Measurements from ENCODE around the gene ZFC3H1. TPM values are rescaled to one million over a fixed set of nuclear protein-coding genes. Genes with fewer than 3 reads are reported as not detected.

Gene ZFC3H1
- 27.6 TPM for polyA plus RNA-seq (2013, experiment 1 of 2)
- polyA plus RNA-seq (2013, experiment 2 of 2), result 28.0 TPM

GRCh38 chr12:71663561-71664410, at the start of gene ZFC3H1, which contains the start of gene THAP2:
Gene ZFC3H1, minus strand, starts transcription at chr12:71663848. Its CDS starts 238 bp downstream, at chr12:71663610.
Gene THAP2, plus strand, starts transcription at chr12:71664301. Its CDS starts 209 bp downstream, at chr12:71664510.
- H3K9me3 ChIP-seq (replicated peaks in 1 of 2; ENCODE audit: control insufficient read depth in 2 of 2, insufficient read depth in 1 of 2, low read depth in 1 of 2, low read length in 2 of 2), result no peaks in the 10 kb centered on the region
- peak; percentile 97 for DNase-seq (ENCODE audit: low spot score)
- H2AK5ac ChIP-seq (ENCODE audit: low read depth, low read length), result peak within 1 kb of the TSS; percentile 88
- no peak within 1 kb of the TSS for H4K8ac ChIP-seq (ENCODE audit: low read depth, low read length)
- no CpG with 5 or more reads among the region's 57 CpGs for WGBS, 2 donors (ENCODE audit: extremely low coverage in 2 of 2, insufficient read length in 2 of 2, insufficient replicate concordance in 1 of 2)
- peak within 1 kb of the TSS; percentile 90 for H3K14ac ChIP-seq (ENCODE audit: low read length)
- peak within 1 kb of the TSS; percentile 92 for H3K9ac ChIP-seq (ENCODE audit: low read depth, low read length, poor library complexity)
- H3K36me3 ChIP-seq (replicated peaks in 1 of 2; ENCODE audit: control insufficient read depth in 2 of 2, insufficient read depth in 2 of 2, low read length in 2 of 2), result peaks cover 3 to 42% of the 10 kb centered on the region in 2 donors
- peak within 1 kb of the TSS; percentile 94 for H3K18ac ChIP-seq (ENCODE audit: low read length)
- H2BK15ac ChIP-seq (ENCODE audit: low read length), result no peak within 1 kb of the TSS
- peak within 1 kb of the TSS; percentile 80 for H3K23ac ChIP-seq (ENCODE audit: low read depth, low read length, poor library complexity)
- peak within 1 kb of the TSS; percentile 90 for H2BK5ac ChIP-seq (ENCODE audit: low read length)
- H2AFZ ChIP-seq (ENCODE audit: low read length), result peak within 1 kb of the TSS; percentile 93
- H3K27me3 ChIP-seq (ENCODE audit: control insufficient read depth in 3 of 3, insufficient read depth in 3 of 3, low read depth in 1 of 3, low read length in 3 of 3), result no peaks in the 10 kb centered on the region
- peak within 1 kb of the TSS; percentile 53 for H3K4me2 ChIP-seq (ENCODE audit: insufficient read depth, low read length, poor library complexity, severe bottlenecking)
- peak within 1 kb of the TSS; percentile 95 for H3K27ac ChIP-seq (replicated peaks; ENCODE audit: low read length)
- H3K4ac ChIP-seq (ENCODE audit: low read length), result peak within 1 kb of the TSS; percentile 84
- peaks cover 0 to 2% of the 10 kb centered on the region in 2 donors for H3K4me1 ChIP-seq (ENCODE audit: control insufficient read depth in 2 of 2, insufficient read depth in 1 of 2, low read depth in 1 of 2, low read length in 2 of 2)
- no peak within 1 kb of the TSS for H2BK12ac ChIP-seq (ENCODE audit: low read length)
- H4K91ac ChIP-seq (ENCODE audit: low read depth, low read length, poor library complexity), result no peak within 1 kb of the TSS
- H3K79me1 ChIP-seq (ENCODE audit: low read depth, low read length), result peaks cover 3% of the 10 kb centered on the region
- no peak within 1 kb of the TSS for H2BK120ac ChIP-seq (ENCODE audit: low read depth, low read length)
- peak within 1 kb of the TSS; percentile 88 to 95 for H3K4me3 ChIP-seq (ENCODE audit: low read length in 2 of 2)

- Histone ChIP-seq H2BK15ac (ENCODE audit: low read length) (no peak overlapping the region), H3K36me3 (replicated peaks in 1 of 2; ENCODE audit: control insufficient read depth in 2 of 2, insufficient read depth in 2 of 2, low read length in 2 of 2) (no peaks in the 10 kb centered on the region), H3K4ac (ENCODE audit: low read length) (no peak overlapping the region), H3K14ac (ENCODE audit: low read length) (no peak overlapping the region), H4K91ac (ENCODE audit: low read depth, low read length, poor library complexity) (no peak overlapping the region), H3K4me3 (ENCODE audit: low read length in 2 of 2) (no peak overlapping the region), H4K8ac (ENCODE audit: low read depth, low read length) (no peak overlapping the region), H3K79me1 (ENCODE audit: low read depth, low read length) (no peaks in the 10 kb centered on the region), H2AK5ac (ENCODE audit: low read depth, low read length) (no peak overlapping the region), H3K27me3 (ENCODE audit: control insufficient read depth in 3 of 3, insufficient read depth in 3 of 3, low read depth in 1 of 3, low read length in 3 of 3) (no peaks in the 10 kb centered on the region), H3K4me2 (ENCODE audit: insufficient read depth, low read length, poor library complexity, severe bottlenecking) (no peak overlapping the region), H2BK12ac (ENCODE audit: low read length) (no peak overlapping the region), H3K23ac (ENCODE audit: low read depth, low read length, poor library complexity) (no peak overlapping the region), H2BK120ac (ENCODE audit: low read depth, low read length) (no peak overlapping the region), H3K27ac (replicated peaks; ENCODE audit: low read length) (no peak overlapping the region), H3K18ac (ENCODE audit: low read length) (no peak overlapping the region), H3K4me1 (ENCODE audit: control insufficient read depth in 2 of 2, insufficient read depth in 1 of 2, low read depth in 1 of 2, low read length in 2 of 2) (no peaks in the 10 kb centered on the region), H2BK5ac (ENCODE audit: low read length) (no peak overlapping the region), H3K9me3 (replicated peaks in 1 of 2; ENCODE audit: control insufficient read depth in 2 of 2, insufficient read depth in 1 of 2, low read depth in 1 of 2, low read length in 2 of 2) (no peaks in the 10 kb centered on the region), H3K9ac (ENCODE audit: low read depth, low read length, poor library complexity) (no peak overlapping the region), H2AFZ (ENCODE audit: low read length) (no peak overlapping the region)
- no peak for DNase-seq (ENCODE audit: low spot score)
- WGBS, 2 donors (ENCODE audit: extremely low coverage in 2 of 2, insufficient read length in 2 of 2, insufficient replicate concordance in 1 of 2), result no CpG with 5 or more reads among the region's 7 CpGs
Measured at GRCh38 chr12:71710276-71711125, 46.9 kb upstream of the ZFC3H1 start.

GRCh38 chr12:71708658-71709057, 45.0 kb upstream of the ZFC3H1 start:
- Histone ChIP-seq H3K23ac (ENCODE audit: low read depth, low read length, poor library complexity) (no peak overlapping the region), H2AK5ac (ENCODE audit: low read depth, low read length) (no peak overlapping the region), H3K4ac (ENCODE audit: low read length) (no peak overlapping the region), H2AFZ (ENCODE audit: low read length) (no peak overlapping the region), H3K36me3 (replicated peaks in 1 of 2; ENCODE audit: control insufficient read depth in 2 of 2, insufficient read depth in 2 of 2, low read length in 2 of 2) (no peaks in the 10 kb centered on the region), H2BK5ac (ENCODE audit: low read length) (no peak overlapping the region), H3K14ac (ENCODE audit: low read length) (no peak overlapping the region), H3K79me1 (ENCODE audit: low read depth, low read length) (no peaks in the 10 kb centered on the region), H4K91ac (ENCODE audit: low read depth, low read length, poor library complexity) (no peak overlapping the region), H3K4me3 (ENCODE audit: low read length in 2 of 2) (no peak overlapping the region), H3K9me3 (replicated peaks in 1 of 2; ENCODE audit: control insufficient read depth in 2 of 2, insufficient read depth in 1 of 2, low read depth in 1 of 2, low read length in 2 of 2) (no peaks in the 10 kb centered on the region), H3K27ac (replicated peaks; ENCODE audit: low read length) (no peak overlapping the region), H2BK12ac (ENCODE audit: low read length) (no peak overlapping the region), H4K8ac (ENCODE audit: low read depth, low read length) (no peak overlapping the region), H3K4me1 (ENCODE audit: control insufficient read depth in 2 of 2, insufficient read depth in 1 of 2, low read depth in 1 of 2, low read length in 2 of 2) (no peaks in the 10 kb centered on the region), H3K18ac (ENCODE audit: low read length) (no peak overlapping the region), H3K9ac (ENCODE audit: low read depth, low read length, poor library complexity) (no peak overlapping the region), H3K27me3 (ENCODE audit: control insufficient read depth in 3 of 3, insufficient read depth in 3 of 3, low read depth in 1 of 3, low read length in 3 of 3) (no peaks in the 10 kb centered on the region), H2BK15ac (ENCODE audit: low read length) (no peak overlapping the region), H2BK120ac (ENCODE audit: low read depth, low read length) (no peak overlapping the region), H3K4me2 (ENCODE audit: insufficient read depth, low read length, poor library complexity, severe bottlenecking) (no peak overlapping the region)
- no peak for DNase-seq (ENCODE audit: low spot score)
- no CpG with 5 or more reads among the region's 1 CpG for WGBS, 2 donors (ENCODE audit: extremely low coverage in 2 of 2, insufficient read length in 2 of 2, insufficient replicate concordance in 1 of 2)

- no CpG with 5 or more reads among the region's 2 CpGs for WGBS, 2 donors (ENCODE audit: extremely low coverage in 2 of 2, insufficient read length in 2 of 2, insufficient replicate concordance in 1 of 2)
- H3K27ac ChIP-seq (replicated peaks; ENCODE audit: low read length), result no peak overlapping the region
- H3K9ac ChIP-seq (ENCODE audit: low read depth, low read length, poor library complexity), result no peak overlapping the region
- no peak overlapping the region for H2BK5ac ChIP-seq (ENCODE audit: low read length)
- H2BK12ac ChIP-seq (ENCODE audit: low read length), result no peak overlapping the region
- DNase-seq (ENCODE audit: low spot score), result no peak
- H4K91ac ChIP-seq (ENCODE audit: low read depth, low read length, poor library complexity), result no peak overlapping the region
- no peaks in the 10 kb centered on the region for H3K9me3 ChIP-seq (replicated peaks in 1 of 2; ENCODE audit: control insufficient read depth in 2 of 2, insufficient read depth in 1 of 2, low read depth in 1 of 2, low read length in 2 of 2)
- H2AFZ ChIP-seq (ENCODE audit: low read length), result no peak overlapping the region
- H3K23ac ChIP-seq (ENCODE audit: low read depth, low read length, poor library complexity), result no peak overlapping the region
- no peak overlapping the region for H2BK15ac ChIP-seq (ENCODE audit: low read length)
- H3K4me1 ChIP-seq (ENCODE audit: control insufficient read depth in 2 of 2, insufficient read depth in 1 of 2, low read depth in 1 of 2, low read length in 2 of 2), result no peaks in the 10 kb centered on the region
- H3K36me3 ChIP-seq (replicated peaks in 1 of 2; ENCODE audit: control insufficient read depth in 2 of 2, insufficient read depth in 2 of 2, low read length in 2 of 2), result peaks cover 0 to 25% of the 10 kb centered on the region in 2 donors
- no peak overlapping the region for H4K8ac ChIP-seq (ENCODE audit: low read depth, low read length)
- H3K18ac ChIP-seq (ENCODE audit: low read length), result no peak overlapping the region
- no peaks in the 10 kb centered on the region for H3K79me1 ChIP-seq (ENCODE audit: low read depth, low read length)
- H3K4me2 ChIP-seq (ENCODE audit: insufficient read depth, low read length, poor library complexity, severe bottlenecking), result no peak overlapping the region
- H2BK120ac ChIP-seq (ENCODE audit: low read depth, low read length), result no peak overlapping the region
- no peak overlapping the region for H3K14ac ChIP-seq (ENCODE audit: low read length)
- no peak overlapping the region for H2AK5ac ChIP-seq (ENCODE audit: low read depth, low read length)
- H3K4me3 ChIP-seq (ENCODE audit: low read length in 2 of 2), result no peak overlapping the region
- H3K4ac ChIP-seq (ENCODE audit: low read length), result no peak overlapping the region
- no peaks in the 10 kb centered on the region for H3K27me3 ChIP-seq (ENCODE audit: control insufficient read depth in 3 of 3, insufficient read depth in 3 of 3, low read depth in 1 of 3, low read length in 3 of 3)
Measured at GRCh38 chr12:71704920-71705319, 41.3 kb upstream of the ZFC3H1 start.
